Measurements from ENCODE around the gene LTBP3.
A peak's percentile ranks its signal among the peaks of the same experiment; 100 is the strongest.

Gene LTBP3

GRCh38 chr11:65551572-65552387 is 6.4 kb downstream of the LTBP3 start:
- Histone ChIP-seq H3K9me3 (ENCODE audit: insufficient read depth, low read length) (no peaks in the 10 kb centered on the region), H3K4me1 (ENCODE audit: insufficient read depth, insufficient read length) (peaks cover 45% of the 10 kb centered on the region), H3K36me3 (ENCODE audit: insufficient read depth, insufficient read length, low read length) (no peaks in the 10 kb centered on the region), H3K9ac (ENCODE audit: insufficient read length, low read depth) (peak overlapping the region; percentile 37), H3K27me3 (ENCODE audit: insufficient read depth, insufficient read length) (peaks cover 2% of the 10 kb centered on the region), H3K4me3 (ENCODE audit: insufficient read length, low read depth) (no peak overlapping the region)
- TF ChIP-seq SUZ12 (IDR thresholded peaks at IDR 0.05; ENCODE audit: extremely low read depth, insufficient read depth, insufficient read length) (no peak), ZNF274 (IDR thresholded peaks at IDR 0.05; ENCODE audit: low read depth, low read length) (no peak), YY1 (IDR thresholded peaks at IDR 0.05; ENCODE audit: insufficient read depth, insufficient read length) (no peak)
- no peak for DNase-seq (ENCODE audit: low read depth, low spot score)

GRCh38 chr11:65549096-65549495 is 9.1 kb downstream of the LTBP3 start:
- H3K4me3 ChIP-seq (ENCODE audit: insufficient read length, low read depth), result no peak overlapping the region
- H3K4me1 ChIP-seq (ENCODE audit: insufficient read depth, insufficient read length), result peaks cover 32% of the 10 kb centered on the region
- no peak for DNase-seq (ENCODE audit: low read depth, low spot score)
- H3K9ac ChIP-seq (ENCODE audit: insufficient read length, low read depth), result no peak overlapping the region
- TF ChIP-seq SUZ12 (IDR thresholded peaks at IDR 0.05; ENCODE audit: extremely low read depth, insufficient read depth, insufficient read length), result no peak
- no peak for TF ChIP-seq ZNF274 (IDR thresholded peaks at IDR 0.05; ENCODE audit: low read depth, low read length)
- TF ChIP-seq YY1 (IDR thresholded peaks at IDR 0.05; ENCODE audit: insufficient read depth, insufficient read length), result no peak
- peaks cover 22% of the 10 kb centered on the region for H3K27me3 ChIP-seq (ENCODE audit: insufficient read depth, insufficient read length)
- no peaks in the 10 kb centered on the region for H3K36me3 ChIP-seq (ENCODE audit: insufficient read depth, insufficient read length, low read length)
- no peaks in the 10 kb centered on the region for H3K9me3 ChIP-seq (ENCODE audit: insufficient read depth, low read length)

GRCh38 chr11:65548395-65548794 is 9.8 kb downstream of the LTBP3 start:
- no peaks in the 10 kb centered on the region for H3K36me3 ChIP-seq (ENCODE audit: insufficient read depth, insufficient read length, low read length)
- H3K9me3 ChIP-seq (ENCODE audit: insufficient read depth, low read length), result no peaks in the 10 kb centered on the region
- peak overlapping the region; percentile 6 for H3K9ac ChIP-seq (ENCODE audit: insufficient read length, low read depth)
- no peak for DNase-seq (ENCODE audit: low read depth, low spot score)
- peaks cover 22% of the 10 kb centered on the region for H3K27me3 ChIP-seq (ENCODE audit: insufficient read depth, insufficient read length)
- peaks cover 27% of the 10 kb centered on the region for H3K4me1 ChIP-seq (ENCODE audit: insufficient read depth, insufficient read length)
- H3K4me3 ChIP-seq (ENCODE audit: insufficient read length, low read depth), result no peak overlapping the region
- TF ChIP-seq ZNF274 (IDR thresholded peaks at IDR 0.05; ENCODE audit: low read depth, low read length) (no peak), YY1 (IDR thresholded peaks at IDR 0.05; ENCODE audit: insufficient read depth, insufficient read length) (no peak), SUZ12 (IDR thresholded peaks at IDR 0.05; ENCODE audit: extremely low read depth, insufficient read depth, insufficient read length) (no peak)

GRCh38 chr11:65547446-65548125 is 10.6 kb downstream of the LTBP3 start:
- no peak for DNase-seq (ENCODE audit: low read depth, low spot score)
- Histone ChIP-seq H3K9ac (ENCODE audit: insufficient read length, low read depth) (no peak overlapping the region), H3K36me3 (ENCODE audit: insufficient read depth, insufficient read length, low read length) (no peaks in the 10 kb centered on the region), H3K27me3 (ENCODE audit: insufficient read depth, insufficient read length) (peaks cover 22% of the 10 kb centered on the region), H3K4me3 (ENCODE audit: insufficient read length, low read depth) (no peak overlapping the region), H3K9me3 (ENCODE audit: insufficient read depth, low read length) (no peaks in the 10 kb centered on the region), H3K4me1 (ENCODE audit: insufficient read depth, insufficient read length) (peaks cover 21% of the 10 kb centered on the region)
- TF ChIP-seq ZNF274 (IDR thresholded peaks at IDR 0.05; ENCODE audit: low read depth, low read length) (no peak), SUZ12 (IDR thresholded peaks at IDR 0.05; ENCODE audit: extremely low read depth, insufficient read depth, insufficient read length) (no peak), YY1 (IDR thresholded peaks at IDR 0.05; ENCODE audit: insufficient read depth, insufficient read length) (no peak)

GRCh38 chr11:65546217-65546958 is 11.8 kb downstream of the LTBP3 start:
- Histone ChIP-seq H3K36me3 (ENCODE audit: insufficient read depth, insufficient read length, low read length) (no peaks in the 10 kb centered on the region), H3K4me1 (ENCODE audit: insufficient read depth, insufficient read length) (peaks cover 15% of the 10 kb centered on the region), H3K4me3 (ENCODE audit: insufficient read length, low read depth) (peak overlapping the region; percentile 44), H3K27me3 (ENCODE audit: insufficient read depth, insufficient read length) (peaks cover 22% of the 10 kb centered on the region), H3K9me3 (ENCODE audit: insufficient read depth, low read length) (no peaks in the 10 kb centered on the region), H3K9ac (ENCODE audit: insufficient read length, low read depth) (peak overlapping the region; percentile 59)
- no peak for DNase-seq (ENCODE audit: low read depth, low spot score)
- TF ChIP-seq YY1 (IDR thresholded peaks at IDR 0.05; ENCODE audit: insufficient read depth, insufficient read length) (no peak), ZNF274 (IDR thresholded peaks at IDR 0.05; ENCODE audit: low read depth, low read length) (no peak), SUZ12 (IDR thresholded peaks at IDR 0.05; ENCODE audit: extremely low read depth, insufficient read depth, insufficient read length) (no peak)

- H3K36me3 ChIP-seq (ENCODE audit: insufficient read depth, insufficient read length, low read length), result no peaks in the 10 kb centered on the region
- no peak overlapping the region for H3K9ac ChIP-seq (ENCODE audit: insufficient read length, low read depth)
- no peaks in the 10 kb centered on the region for H3K9me3 ChIP-seq (ENCODE audit: insufficient read depth, low read length)
- peak overlapping the region; percentile 44 for H3K4me3 ChIP-seq (ENCODE audit: insufficient read length, low read depth)
- DNase-seq (ENCODE audit: low read depth, low spot score), result no peak
- H3K27me3 ChIP-seq (ENCODE audit: insufficient read depth, insufficient read length), result peaks cover 22% of the 10 kb centered on the region
- peaks cover 11% of the 10 kb centered on the region for H3K4me1 ChIP-seq (ENCODE audit: insufficient read depth, insufficient read length)
- no peak for TF ChIP-seq YY1 (IDR thresholded peaks at IDR 0.05; ENCODE audit: insufficient read depth, insufficient read length)
- no peak for TF ChIP-seq SUZ12 (IDR thresholded peaks at IDR 0.05; ENCODE audit: extremely low read depth, insufficient read depth, insufficient read length)
- TF ChIP-seq ZNF274 (IDR thresholded peaks at IDR 0.05; ENCODE audit: low read depth, low read length), result no peak
Observed at GRCh38 chr11:65545853-65546216, 12.3 kb downstream of the LTBP3 start.

Measured in NT2/D1 (cell line).